Lower leg skin (tissue), 3 donors: ENCODE data around the gene ULK2.

ENCODE experiments used
- POLR2A ChIP-seq, 2 donors: fragments of 450-650 bp; IDR thresholded peaks; one replicate each; pipeline ENCODE4 v1.6.1; 2016 to 2017; ENCODE audit warnings: antibody characterized with exemption in 2 of 2, mild to moderate bottlenecking in 1 of 2, moderate library complexity in 1 of 2
- TF ChIP-seq, protein P1 (sequence below), 3 donors: fragments of 450-650 bp; IDR thresholded peaks; one replicate each; pipeline ENCODE4 v1.5.1; 2016; ENCODE audit warnings: antibody characterized with exemption in 3 of 3, mild to moderate bottlenecking in 3 of 3, moderate library complexity in 2 of 3

DNA sequence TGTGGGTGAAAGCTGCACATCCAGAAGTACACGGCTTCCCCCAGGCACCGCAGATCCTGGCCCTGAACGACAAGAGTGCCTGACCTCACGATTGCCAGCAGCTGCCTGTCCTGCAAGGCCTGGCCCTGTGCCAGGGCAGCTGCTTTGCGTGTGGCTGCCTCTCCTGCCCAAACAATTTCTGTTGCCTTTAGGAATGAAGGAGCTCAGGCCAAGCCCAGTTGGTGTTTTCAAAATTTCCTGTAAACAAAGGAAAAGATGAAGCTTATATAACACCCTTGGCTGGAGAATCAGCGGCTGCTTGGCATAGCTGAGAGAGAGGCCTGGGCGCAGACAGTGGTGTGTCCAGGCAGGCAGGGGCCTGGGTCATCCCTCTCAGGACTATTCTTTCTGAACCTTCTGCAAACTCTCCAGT lies 139.6 kb downstream of the ULK2 start:
- TF ChIP-seq, protein P1, sequence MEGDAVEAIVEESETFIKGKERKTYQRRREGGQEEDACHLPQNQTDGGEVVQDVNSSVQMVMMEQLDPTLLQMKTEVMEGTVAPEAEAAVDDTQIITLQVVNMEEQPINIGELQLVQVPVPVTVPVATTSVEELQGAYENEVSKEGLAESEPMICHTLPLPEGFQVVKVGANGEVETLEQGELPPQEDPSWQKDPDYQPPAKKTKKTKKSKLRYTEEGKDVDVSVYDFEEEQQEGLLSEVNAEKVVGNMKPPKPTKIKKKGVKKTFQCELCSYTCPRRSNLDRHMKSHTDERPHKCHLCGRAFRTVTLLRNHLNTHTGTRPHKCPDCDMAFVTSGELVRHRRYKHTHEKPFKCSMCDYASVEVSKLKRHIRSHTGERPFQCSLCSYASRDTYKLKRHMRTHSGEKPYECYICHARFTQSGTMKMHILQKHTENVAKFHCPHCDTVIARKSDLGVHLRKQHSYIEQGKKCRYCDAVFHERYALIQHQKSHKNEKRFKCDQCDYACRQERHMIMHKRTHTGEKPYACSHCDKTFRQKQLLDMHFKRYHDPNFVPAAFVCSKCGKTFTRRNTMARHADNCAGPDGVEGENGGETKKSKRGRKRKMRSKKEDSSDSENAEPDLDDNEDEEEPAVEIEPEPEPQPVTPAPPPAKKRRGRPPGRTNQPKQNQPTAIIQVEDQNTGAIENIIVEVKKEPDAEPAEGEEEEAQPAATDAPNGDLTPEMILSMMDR (IDR thresholded peaks at IDR 0.05): no peak
- no peak for TF ChIP-seq POLR2A (IDR thresholded peaks at IDR 0.05)
